Osteoblast (primary cell): ENCODE data around the gene NCKAP5. TPM values are rescaled to one million over a fixed set of nuclear protein-coding genes. Genes with fewer than 3 reads are reported as not detected.

Experiments
- DNase-seq: peaks from one replicate; pipeline ENCODE4 v3.0.0; 2011; ENCODE audit warnings: low spot score, mixed read lengths; ENCODE audit not compliant: insufficient read length; ENCODE audit errors: missing footprints
- H2AFZ ChIP-seq: 2 replicates; pipeline ENCODE4 v1.6.0; 2011; ENCODE audit warnings: mild to moderate bottlenecking, low read length
- H3K27ac ChIP-seq: 2 replicates; pipeline ENCODE4 v1.5.1; 2011; ENCODE audit warnings: mild to moderate bottlenecking, low read depth, low read length, moderate library complexity
- H3K27me3 ChIP-seq: 2 replicates; pipeline ENCODE4 v1.6.0; 2012; ENCODE audit warnings: mild to moderate bottlenecking, control low read depth, inconsistent platforms, low read length, moderate library complexity; ENCODE audit not compliant: insufficient read depth
- H3K36me3 ChIP-seq: 2 replicates; pipeline ENCODE4 v1.5.1; 2011; ENCODE audit warnings: mild to moderate bottlenecking, low read length, control low read depth, moderate library complexity; ENCODE audit not compliant: insufficient read depth
- H3K4me1 ChIP-seq: 2 replicates; pipeline ENCODE4 v1.5.1; 2011; ENCODE audit warnings: mild to moderate bottlenecking, low read length, control low read depth, moderate library complexity; ENCODE audit not compliant: insufficient read depth
- H3K4me2 ChIP-seq: 2 replicates; pipeline ENCODE4 v1.6.0; 2011; ENCODE audit warnings: mild to moderate bottlenecking, low read length; ENCODE audit not compliant: insufficient read depth
- H3K4me3 ChIP-seq: fragments of 200-600 bp; sonication (generic); 3 replicates; pipeline ENCODE4 v1.5.1; 2012; ENCODE audit warnings: mild to moderate bottlenecking, low read length, inconsistent platforms; ENCODE audit not compliant: insufficient read depth
- H3K79me2 ChIP-seq: 2 replicates; pipeline ENCODE4 v1.6.0; 2012; ENCODE audit warnings: mild to moderate bottlenecking, low read length, control low read depth, inconsistent platforms; ENCODE audit not compliant: insufficient read depth
- H3K9me3 ChIP-seq: 2 replicates; pipeline ENCODE4 v1.5.1; 2011; ENCODE audit warnings: low read depth, low read length, control low read depth
- H4K20me1 ChIP-seq: 2 replicates; pipeline ENCODE4 v1.6.0; 2012; ENCODE audit warnings: mild to moderate bottlenecking, low read length, control low read depth; ENCODE audit not compliant: insufficient read depth
- CTCF ChIP-seq: IDR thresholded peaks from 2 replicates; pipeline ENCODE4 v1.5.1; 2011; ENCODE audit warnings: mild to moderate bottlenecking, low read depth, low read length, moderate library complexity; ENCODE audit errors: extremely low read depth
- total RNA-seq: library from RNA; depleted of rRNA; stranded (reverse); fragments of >200 nt; gene quantifications from 2 replicates; pipeline ENCODE4 v1.2.3, GENCODE V29; 2012

Gene NCKAP5
- total RNA-seq, 1 donor, result 1.8 TPM

GRCh38 chr2:133408671-133409070 is 159.6 kb downstream of the NCKAP5 start:
- peaks cover 6% of the 10 kb centered on the region for H3K4me1 ChIP-seq

GRCh38 chr2:133407341-133407740 is 160.9 kb downstream of the NCKAP5 start:
- no peak for DNase-seq
- H2AFZ ChIP-seq, result peak overlapping the region; percentile 6
- no peak overlapping the region for H3K4me3 ChIP-seq
- H3K9me3 ChIP-seq, result no peaks in the 10 kb centered on the region
- H3K36me3 ChIP-seq, result no peaks in the 10 kb centered on the region
- no peaks in the 10 kb centered on the region for H4K20me1 ChIP-seq
- TF ChIP-seq CTCF, result no peak
- peaks cover 6% of the 10 kb centered on the region for H3K4me1 ChIP-seq
- H3K27ac ChIP-seq, result no peak overlapping the region
- no peak overlapping the region for H3K4me2 ChIP-seq
- no peaks in the 10 kb centered on the region for H3K79me2 ChIP-seq
- H3K27me3 ChIP-seq, result peaks cover 5% of the 10 kb centered on the region

More at GRCh38 chr2:133408671-133409070, 159.6 kb downstream of the NCKAP5 start:
- Histone ChIP-seq H3K4me2 (no peak overlapping the region), H2AFZ (no peak overlapping the region), H3K79me2 (no peaks in the 10 kb centered on the region), H3K36me3 (no peaks in the 10 kb centered on the region), H3K27ac (no peak overlapping the region), H4K20me1 (no peaks in the 10 kb centered on the region), H3K9me3 (no peaks in the 10 kb centered on the region), H3K4me3 (no peak overlapping the region), H3K27me3 (peaks cover 5% of the 10 kb centered on the region)
- no peak for DNase-seq
- TF ChIP-seq CTCF, result no peak

GRCh38 chr2:133405252-133405651 is 163.0 kb downstream of the NCKAP5 start:
- Histone ChIP-seq H4K20me1 (no peaks in the 10 kb centered on the region), H3K27ac (no peak overlapping the region), H3K27me3 (peaks cover 5% of the 10 kb centered on the region), H3K36me3 (no peaks in the 10 kb centered on the region), H2AFZ (no peak overlapping the region), H3K4me1 (peaks cover 6% of the 10 kb centered on the region), H3K4me2 (no peak overlapping the region), H3K4me3 (no peak overlapping the region), H3K9me3 (no peaks in the 10 kb centered on the region), H3K79me2 (no peaks in the 10 kb centered on the region)
- no peak for DNase-seq
- TF ChIP-seq CTCF, result no peak

GRCh38 chr2:133400411-133400810 is 167.9 kb downstream of the NCKAP5 start:
- H3K36me3 ChIP-seq, result no peaks in the 10 kb centered on the region
- no peaks in the 10 kb centered on the region for H4K20me1 ChIP-seq
- H3K9me3 ChIP-seq, result no peaks in the 10 kb centered on the region
- no peak overlapping the region for H3K4me3 ChIP-seq
- H2AFZ ChIP-seq, result no peak overlapping the region
- H3K27me3 ChIP-seq, result no peaks in the 10 kb centered on the region
- H3K4me2 ChIP-seq, result no peak overlapping the region
- H3K27ac ChIP-seq, result no peak overlapping the region
- TF ChIP-seq CTCF, result no peak
- no peaks in the 10 kb centered on the region for H3K4me1 ChIP-seq
- no peak for DNase-seq
- no peaks in the 10 kb centered on the region for H3K79me2 ChIP-seq
